COLO668 (cell line): Measurements from ENCODE around the gene MYO3B.

Experiments used
- DNase-seq: peaks from one replicate; lab custom pipeline; 2025; ENCODE audit not compliant: unreplicated experiment; lab: John Stamatoyannopoulos, UW

The MYO3B gene

GRCh38 chr2:170162271-170162632 lies 15.7 kb upstream of the MYO3B start:
- no peak for DNase-seq

GRCh38 chr2:170163411-170164065 lies 14.4 kb upstream of the MYO3B start:
- no peak for DNase-seq

GRCh38 chr2:170165129-170165528 lies 12.8 kb upstream of the MYO3B start:
- no peak for DNase-seq

- no peak for DNase-seq
Measured at GRCh38 chr2:170166735-170167134, 11.2 kb upstream of the MYO3B start.

GRCh38 chr2:170170281-170171040 lies 7.5 kb upstream of the MYO3B start:
- DNase-seq = no peak

- DNase-seq = no peak
Measured at GRCh38 chr2:170176212-170176611, 1.7 kb upstream of the MYO3B start.

GRCh38 chr2:170180031-170180566 lies 2.2 kb downstream of the MYO3B start:
- DNase-seq = no peak

GRCh38 chr2:170181602-170182001 lies 3.7 kb downstream of the MYO3B start:
- DNase-seq = no peak

- DNase-seq = no peak
Measured at GRCh38 chr2:170185319-170185718, 7.4 kb downstream of the MYO3B start.

GRCh38 chr2:170189757-170190156 lies 11.8 kb downstream of the MYO3B start:
- no peak for DNase-seq

- no peak for DNase-seq
Measured at GRCh38 chr2:170190172-170190571, 12.2 kb downstream of the MYO3B start.

GRCh38 chr2:170191166-170191866 lies 13.4 kb downstream of the MYO3B start:
- no peak for DNase-seq

GRCh38 chr2:170196963-170197362 lies 19.0 kb downstream of the MYO3B start:
- DNase-seq = no peak

GRCh38 chr2:170201275-170201674 lies 23.3 kb downstream of the MYO3B start:
- no peak for DNase-seq

- DNase-seq = no peak
Measured at GRCh38 chr2:170201734-170202393, 23.9 kb downstream of the MYO3B start.

- DNase-seq = no peak
Measured at GRCh38 chr2:170202437-170202836, 24.5 kb downstream of the MYO3B start.

GRCh38 chr2:170204298-170204951 lies 26.5 kb downstream of the MYO3B start:
- no peak for DNase-seq

- DNase-seq = no peak
Measured at GRCh38 chr2:170206246-170206645, 28.3 kb downstream of the MYO3B start.

- no peak for DNase-seq
Measured at GRCh38 chr2:170206805-170207407, 29.0 kb downstream of the MYO3B start.

GRCh38 chr2:170207901-170208300 lies 30.0 kb downstream of the MYO3B start:
- DNase-seq = no peak
